ENCODE measurements around the gene DLGAP1.

DNA sequence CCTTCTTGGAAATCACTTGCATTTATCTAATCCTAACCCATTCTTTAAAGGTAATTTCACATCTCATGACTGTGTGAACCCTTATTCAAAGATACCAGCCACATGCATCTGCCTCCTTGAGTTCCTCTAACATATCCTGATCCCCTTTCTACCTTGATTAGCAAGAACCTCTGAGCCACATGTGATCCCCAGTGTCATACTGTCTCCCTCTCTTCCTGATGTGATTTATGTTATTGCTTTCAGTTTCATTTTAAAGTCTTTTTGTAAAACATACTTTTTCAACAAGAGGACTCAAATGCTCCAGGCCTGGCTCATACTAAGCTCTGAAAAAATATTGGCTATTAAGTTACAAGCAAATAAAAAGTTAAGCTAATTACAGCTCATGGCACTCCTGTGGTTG is 470.1 kb downstream of the DLGAP1 start:
- no peak for TF ChIP-seq CTCF (IDR thresholded peaks at IDR 0.05)
- TF ChIP-seq RAD21 (IDR thresholded peaks at IDR 0.05; ENCODE audit: low read length) = no peak
- TF ChIP-seq JUND (IDR thresholded peaks at IDR 0.05) = no peak
- TF ChIP-seq SMC3 (IDR thresholded peaks at IDR 0.05; ENCODE audit: low read depth, low read length) = no peak
- TF ChIP-seq MXI1 (IDR thresholded peaks at IDR 0.05; ENCODE audit: low read depth, low read length) = no peak
- no peak for TF ChIP-seq TEAD4 (IDR thresholded peaks at IDR 0.05; ENCODE audit: borderline replicate concordance, insufficient read depth)
- TF ChIP-seq EZH2phosphoT487 (IDR thresholded peaks at IDR 0.05; ENCODE audit: borderline replicate concordance, low read depth) = no peak
- TF ChIP-seq, protein P1, sequence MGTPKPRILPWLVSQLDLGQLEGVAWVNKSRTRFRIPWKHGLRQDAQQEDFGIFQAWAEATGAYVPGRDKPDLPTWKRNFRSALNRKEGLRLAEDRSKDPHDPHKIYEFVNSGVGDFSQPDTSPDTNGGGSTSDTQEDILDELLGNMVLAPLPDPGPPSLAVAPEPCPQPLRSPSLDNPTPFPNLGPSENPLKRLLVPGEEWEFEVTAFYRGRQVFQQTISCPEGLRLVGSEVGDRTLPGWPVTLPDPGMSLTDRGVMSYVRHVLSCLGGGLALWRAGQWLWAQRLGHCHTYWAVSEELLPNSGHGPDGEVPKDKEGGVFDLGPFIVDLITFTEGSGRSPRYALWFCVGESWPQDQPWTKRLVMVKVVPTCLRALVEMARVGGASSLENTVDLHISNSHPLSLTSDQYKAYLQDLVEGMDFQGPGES (IDR thresholded peaks at IDR 0.05; ENCODE audit: low read depth, low read length) = no peak
- TF ChIP-seq SIN3A (IDR thresholded peaks at IDR 0.05; ENCODE audit: borderline replicate concordance, low read depth, low read length) = no peak
- no peak for TF ChIP-seq ZBTB33 (IDR thresholded peaks at IDR 0.05; ENCODE audit: borderline replicate concordance, low read depth)
- TF ChIP-seq RXRA (IDR thresholded peaks at IDR 0.05; ENCODE audit: borderline replicate concordance, low read depth) = no peak
- TF ChIP-seq NRF1 (IDR thresholded peaks at IDR 0.05; ENCODE audit: low read depth, low read length) = no peak
- no peak for TF ChIP-seq YY1 (IDR thresholded peaks at IDR 0.05; ENCODE audit: low read depth)
